Measurements from ENCODE around the gene NR5A1. TPM values are rescaled to one million over a fixed set of nuclear protein-coding genes. Genes with fewer than 3 reads are reported as not detected.

NR5A1 gene
- total RNA-seq, 1 donor from 2014 or later, result not detected

DNA sequence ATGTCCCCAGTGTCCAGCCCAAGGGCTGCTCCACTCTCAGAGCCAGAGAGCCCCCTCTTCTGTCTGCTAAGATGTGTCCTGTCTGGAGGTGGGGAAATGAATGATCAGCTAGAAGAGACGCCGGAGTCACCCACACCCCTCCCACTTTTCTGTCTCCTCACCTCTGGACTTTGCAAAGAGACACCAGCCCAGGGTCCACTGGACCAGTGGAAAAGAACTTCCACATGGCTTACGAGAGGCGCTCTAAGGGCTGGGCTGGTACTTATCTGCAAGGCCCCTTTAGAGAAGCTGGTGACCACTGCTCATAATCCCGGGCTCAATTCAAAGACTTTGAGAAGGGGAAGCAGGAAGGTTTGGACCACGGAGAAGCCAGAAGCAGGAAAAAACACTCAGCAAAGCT, 9.2 kb downstream of the NR5A1 start:
- ATAC-seq, result no peak

DNA sequence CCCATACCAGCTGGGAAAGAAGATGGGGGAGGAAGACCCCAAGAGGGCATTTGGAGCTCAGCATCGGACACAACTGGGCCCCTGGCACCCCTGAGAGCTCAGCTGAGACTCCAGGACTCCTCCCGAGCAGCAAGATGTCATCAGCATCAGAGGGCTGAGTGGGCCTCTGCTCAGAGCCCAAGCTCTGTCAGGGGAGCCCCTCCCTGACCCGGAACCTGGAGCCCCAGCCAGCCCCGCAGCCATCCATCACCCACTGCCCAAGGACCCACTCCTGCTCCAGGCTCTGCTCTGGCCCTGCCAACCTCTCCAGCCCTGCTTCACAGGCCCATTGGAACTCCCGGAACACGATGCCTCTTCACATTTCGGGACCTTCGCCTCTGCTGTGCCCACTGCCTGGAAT, 9.8 kb downstream of the NR5A1 start:
- no peak for ATAC-seq

DNA sequence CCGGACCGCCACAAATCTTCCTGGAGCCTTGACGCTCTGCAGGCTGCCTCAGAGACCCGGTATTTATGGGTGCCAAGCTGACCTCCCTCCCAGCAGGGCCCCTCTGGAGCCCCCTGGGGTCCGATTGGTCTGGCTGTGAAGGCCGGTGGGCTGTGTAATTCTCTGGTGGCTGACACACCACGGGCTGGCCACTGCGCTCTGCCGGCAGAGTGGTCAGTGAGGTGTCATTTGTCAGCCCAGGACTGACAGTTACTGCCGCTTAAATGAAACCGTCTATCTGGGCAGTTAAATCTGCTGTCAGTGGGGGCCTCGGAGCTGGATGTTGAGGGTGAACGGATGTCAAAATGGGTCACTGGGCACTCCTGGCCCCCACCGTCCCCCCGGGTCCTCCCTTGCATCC, 10.7 kb downstream of the NR5A1 start:
- no peak for ATAC-seq

DNA sequence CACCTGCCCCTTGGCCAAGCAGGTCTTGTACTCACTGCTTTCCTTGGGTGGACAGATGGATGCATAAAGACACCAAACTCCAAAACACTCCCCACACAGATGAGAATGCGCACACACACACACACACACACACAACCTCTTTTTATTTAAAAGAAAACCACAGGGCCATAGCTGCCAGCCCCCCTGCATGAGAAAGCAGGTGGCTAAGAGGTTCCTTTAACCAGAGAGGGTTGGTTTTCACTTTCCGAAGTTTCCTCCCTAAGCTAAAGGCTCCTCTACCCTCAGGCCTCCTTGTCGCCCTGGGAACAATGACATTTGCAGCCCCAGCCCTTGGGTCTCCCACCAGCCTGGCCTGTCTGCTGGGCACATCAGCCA, 11.1 kb downstream of the NR5A1 start:
- no peak for ATAC-seq

DNA sequence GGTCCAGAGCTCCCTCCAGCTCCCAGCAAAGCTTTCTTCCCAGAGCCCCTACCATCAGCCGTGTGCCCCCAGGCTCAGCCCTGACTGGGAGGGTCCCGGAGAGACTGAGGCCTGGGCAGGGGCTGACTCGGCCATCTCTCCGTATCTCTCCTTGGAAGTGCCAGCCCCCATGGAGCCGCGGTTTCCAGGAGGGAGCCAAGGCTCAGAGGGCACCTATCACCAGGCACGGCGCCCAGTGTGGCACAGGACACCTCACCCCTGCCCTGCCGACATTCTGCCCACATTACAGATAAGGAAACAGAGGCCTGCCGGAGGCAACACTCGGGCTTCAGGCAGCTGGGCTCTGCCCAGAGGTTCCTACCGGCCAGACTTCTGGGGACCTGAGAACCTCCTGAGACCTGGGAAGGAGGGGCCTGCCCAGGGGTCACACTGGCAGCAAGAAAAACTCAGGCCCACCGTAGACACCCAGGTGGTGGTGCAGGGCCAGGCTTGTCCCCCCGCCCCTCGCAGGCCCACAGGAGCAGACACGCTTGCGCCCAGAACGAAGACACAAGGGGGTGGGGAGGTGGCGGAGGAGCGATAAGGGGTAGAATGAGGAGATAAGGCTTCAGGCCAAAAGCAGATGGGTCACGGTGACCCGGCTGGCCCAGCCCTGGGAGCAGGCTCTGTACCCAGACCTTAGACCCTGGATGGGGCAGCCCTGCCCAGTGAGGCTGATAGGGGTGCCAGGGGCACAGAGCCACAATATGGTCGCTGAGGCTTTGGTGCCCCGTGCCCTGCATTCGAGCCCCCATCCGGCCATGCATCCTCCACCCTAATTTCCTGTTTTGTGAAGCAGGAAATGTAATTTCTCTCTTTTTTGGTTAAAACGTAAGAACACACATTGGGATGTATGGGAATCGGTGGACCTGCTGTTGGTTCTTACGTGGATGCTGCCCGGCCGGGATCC, 11.8 kb downstream of the NR5A1 start:
- no peak for ATAC-seq

DNA sequence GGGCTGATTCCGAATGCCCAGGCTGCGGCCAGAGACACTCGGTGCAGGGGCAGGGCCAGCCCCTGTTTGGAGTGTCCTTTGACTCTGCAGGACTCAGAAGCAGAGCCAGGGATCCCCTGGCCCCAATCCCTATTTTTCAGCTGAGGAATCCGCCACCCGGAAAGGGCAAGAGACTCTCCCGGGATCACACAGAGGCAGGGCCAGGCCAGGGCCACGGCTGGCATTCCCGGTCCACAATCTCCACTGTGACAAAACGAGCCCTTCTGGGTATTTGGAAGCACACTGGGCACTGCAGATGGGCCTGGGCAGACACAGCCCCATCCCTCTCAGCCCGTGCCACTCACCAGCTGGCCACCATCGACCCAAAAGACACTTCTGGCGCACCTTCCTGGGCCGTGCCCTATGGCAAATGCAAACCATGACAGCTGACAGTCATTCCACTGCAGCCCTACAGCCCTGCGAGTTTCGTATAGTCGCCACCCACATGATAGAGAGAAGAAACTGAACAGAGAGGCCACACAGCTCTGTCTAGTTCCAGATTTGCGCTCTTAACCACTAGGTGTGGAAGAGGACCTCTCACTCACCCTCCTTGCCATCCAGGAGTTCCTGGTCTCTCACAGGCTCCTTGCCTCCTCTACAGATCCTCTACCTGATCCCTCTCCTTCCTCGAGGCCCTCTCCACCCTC, 13.3 kb downstream of the NR5A1 start:
- no peak for ATAC-seq

DNA sequence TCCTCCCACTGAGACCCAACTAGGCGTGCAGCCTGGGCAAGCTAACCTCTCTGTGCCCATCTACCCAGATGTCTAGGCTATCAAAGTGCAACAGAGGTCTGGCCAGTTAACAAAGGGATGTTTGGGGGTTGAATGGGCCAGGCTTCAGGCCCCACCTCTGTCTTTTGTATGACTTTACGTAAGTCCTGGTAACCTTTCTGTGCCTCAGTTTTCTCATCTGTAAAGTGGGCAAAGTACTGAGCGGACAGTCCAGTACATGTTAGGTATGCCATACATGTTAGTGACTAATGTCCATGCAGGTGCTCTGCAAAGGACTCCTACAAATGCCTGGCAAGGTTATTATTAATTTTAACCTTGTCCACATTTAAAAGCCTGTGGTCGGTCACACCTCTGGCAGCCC, 14.0 kb downstream of the NR5A1 start:
- ATAC-seq, result no peak

DNA sequence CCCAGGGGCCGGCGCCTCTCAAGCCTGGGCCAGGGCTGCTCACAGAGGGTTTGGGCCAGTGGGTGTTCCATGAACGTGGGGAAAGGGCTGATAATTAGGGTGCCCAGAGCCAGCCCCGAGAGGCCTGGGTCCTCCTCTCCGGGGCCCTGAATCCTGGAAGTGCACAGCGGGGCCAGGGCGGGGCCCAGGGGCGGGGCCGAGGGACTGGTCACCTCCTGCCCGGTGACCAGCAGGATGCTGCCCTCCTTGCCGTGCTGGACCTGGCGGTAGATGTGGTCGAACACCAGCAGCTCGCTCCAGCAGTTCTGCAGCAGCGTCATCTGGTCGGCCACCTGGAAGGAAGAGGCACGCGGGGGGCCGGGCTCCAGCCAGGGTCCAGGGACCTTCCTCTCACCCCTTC, 14.4 kb downstream of the NR5A1 start:
- ATAC-seq, result no peak

DNA sequence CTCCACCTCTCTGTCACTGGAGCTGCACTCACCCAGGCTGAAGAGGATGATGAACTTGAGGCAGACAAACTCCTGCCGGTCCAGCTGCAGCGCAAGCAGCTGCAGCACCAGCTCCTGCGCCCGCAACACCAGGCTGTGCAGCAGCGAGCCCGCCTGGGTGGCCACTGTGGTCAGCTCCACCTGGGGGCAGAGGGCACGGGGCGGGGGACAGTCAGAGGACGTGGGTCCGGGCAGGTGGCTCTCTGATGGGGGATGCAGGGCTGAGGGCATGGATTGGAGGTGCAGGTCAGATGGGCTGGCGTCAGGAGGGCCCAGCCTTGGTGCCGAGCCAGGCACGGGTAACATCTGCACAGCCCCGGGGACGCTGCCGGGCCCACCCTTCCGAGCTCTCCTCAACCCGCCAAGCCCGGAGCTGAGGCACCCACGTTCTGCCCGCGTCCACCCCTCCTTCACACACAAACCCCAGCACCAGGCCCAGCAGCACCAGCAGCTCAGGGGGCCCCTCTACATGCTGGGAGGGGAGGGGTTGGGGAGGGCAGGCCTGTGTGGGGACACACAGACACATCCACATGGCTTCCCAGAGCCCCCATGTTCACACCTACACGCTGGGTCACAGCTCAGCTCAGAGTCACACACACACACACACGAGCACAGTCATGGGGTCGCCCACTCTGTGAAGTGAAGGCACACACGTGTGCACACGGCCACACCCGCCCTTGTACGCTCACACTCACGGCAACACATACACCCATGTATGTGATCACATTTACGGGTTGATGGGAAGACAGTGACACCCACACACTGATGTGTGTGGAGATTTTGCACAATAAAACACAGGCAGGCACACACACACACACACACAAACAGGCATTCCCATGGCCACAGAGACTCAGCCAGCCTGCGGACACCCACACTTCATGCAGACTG, 15.9 kb downstream of the NR5A1 start:
- no peak for ATAC-seq

DNA sequence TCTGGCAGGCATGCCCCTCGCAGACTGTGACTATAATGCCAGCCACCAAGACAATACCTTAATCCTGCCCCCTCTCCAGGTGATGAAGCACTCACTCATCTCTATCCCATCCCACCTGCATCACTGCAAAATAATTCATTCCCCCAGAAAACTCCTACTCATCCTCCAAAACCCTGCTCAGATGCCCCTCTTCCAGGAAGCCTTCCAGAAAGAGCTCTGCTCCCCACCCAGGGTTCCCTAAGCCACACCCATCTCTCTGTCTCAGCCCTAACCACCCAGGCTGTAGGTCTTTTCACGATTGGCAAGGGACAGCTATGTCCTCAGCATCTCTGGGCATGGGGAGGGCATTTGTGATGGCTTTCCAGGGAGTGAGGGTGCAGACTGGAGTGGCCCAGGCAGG, 17.2 kb downstream of the NR5A1 start:
- no peak for ATAC-seq

DNA sequence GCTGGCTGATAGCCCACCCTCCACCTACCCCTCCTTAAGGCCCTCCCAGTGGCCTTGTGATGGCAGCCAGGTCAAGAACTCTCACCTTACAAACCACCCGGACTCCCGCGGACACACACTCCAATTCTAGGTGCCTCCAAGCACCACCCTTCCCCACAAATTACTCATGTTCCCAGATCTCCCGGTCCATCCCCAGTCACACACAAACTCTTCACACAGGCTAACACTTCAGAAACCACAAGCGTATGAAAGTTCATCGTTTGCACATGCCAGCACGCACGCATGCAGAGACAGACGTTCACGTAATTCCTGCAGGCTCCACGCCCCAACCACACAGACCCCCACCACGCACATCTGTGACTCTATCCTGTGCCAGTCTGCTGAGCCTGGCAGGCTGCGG, 18.0 kb downstream of the NR5A1 start:
- no peak for ATAC-seq

DNA sequence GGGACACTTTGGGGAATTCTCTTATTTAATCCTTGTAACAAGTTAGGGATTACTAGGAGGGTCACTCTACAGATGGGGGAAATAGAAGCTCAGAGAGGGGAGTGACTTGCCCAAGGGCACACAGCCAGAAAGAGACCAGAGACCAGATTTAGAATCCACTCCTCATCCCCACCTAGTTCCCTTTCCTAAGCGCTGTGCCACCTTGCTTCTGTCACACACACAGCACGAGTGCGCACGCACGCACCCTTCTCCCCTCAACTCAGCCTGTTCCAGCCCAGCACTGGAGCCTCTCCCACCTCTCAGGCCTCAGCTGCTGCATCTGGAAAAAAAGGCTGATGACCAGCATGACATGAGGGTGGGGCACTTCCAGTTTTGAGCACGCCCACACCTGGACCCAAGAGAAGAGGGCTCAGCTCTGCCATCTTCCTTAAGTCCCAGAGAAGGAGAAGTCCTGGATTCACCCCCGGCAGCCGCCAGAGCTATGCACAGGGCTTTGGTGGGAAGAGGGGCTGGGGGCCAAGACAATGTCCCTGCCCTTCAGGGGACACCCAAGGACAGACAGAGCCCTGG, 18.5 kb downstream of the NR5A1 start:
- no peak for ATAC-seq

DNA sequence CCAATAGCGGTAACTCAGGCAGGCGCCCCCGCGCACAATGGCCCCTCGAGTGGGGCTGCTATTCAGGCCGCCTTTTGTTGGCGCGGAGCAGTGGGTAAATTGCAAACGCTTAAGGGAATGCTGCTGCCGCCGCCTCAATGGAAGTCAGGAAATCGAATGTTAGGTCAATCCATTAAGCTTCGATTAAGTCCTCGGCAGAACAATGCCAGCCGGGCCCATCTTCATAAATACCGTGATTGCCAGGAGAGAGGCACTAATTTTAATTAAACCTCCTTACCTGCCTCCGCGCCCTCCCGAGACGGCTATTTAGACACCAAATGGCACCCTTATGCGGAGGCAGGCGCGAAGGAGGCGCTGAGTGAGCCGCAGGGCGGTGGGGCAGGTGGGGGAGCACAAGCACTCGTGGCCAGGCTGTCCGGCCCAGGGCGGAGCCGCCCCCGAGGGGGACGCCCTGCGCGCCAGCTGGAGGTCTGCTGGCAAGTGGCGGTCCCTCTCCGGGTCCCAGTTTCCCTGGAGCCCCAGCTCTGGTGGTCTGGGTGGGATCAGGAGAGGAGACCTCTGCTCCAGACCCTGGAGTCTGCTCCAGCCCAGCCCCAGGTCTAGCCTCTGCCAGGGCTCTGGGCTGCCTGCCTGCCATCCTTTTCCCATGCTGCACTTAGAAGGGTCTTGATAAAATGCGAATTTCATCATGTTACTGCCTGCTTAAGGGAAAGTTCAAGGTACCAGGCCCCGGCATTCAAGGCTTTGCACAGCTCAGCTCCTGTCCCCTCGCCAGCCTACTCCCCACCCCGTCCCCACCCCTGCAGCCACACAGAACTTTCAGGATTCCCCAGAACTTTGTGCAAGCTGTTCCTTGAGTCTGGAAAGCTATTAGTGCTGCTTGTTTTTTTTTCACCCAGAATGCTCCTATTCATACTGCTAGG, 19.7 kb downstream of the NR5A1 start:
- ATAC-seq, result no peak

DNA sequence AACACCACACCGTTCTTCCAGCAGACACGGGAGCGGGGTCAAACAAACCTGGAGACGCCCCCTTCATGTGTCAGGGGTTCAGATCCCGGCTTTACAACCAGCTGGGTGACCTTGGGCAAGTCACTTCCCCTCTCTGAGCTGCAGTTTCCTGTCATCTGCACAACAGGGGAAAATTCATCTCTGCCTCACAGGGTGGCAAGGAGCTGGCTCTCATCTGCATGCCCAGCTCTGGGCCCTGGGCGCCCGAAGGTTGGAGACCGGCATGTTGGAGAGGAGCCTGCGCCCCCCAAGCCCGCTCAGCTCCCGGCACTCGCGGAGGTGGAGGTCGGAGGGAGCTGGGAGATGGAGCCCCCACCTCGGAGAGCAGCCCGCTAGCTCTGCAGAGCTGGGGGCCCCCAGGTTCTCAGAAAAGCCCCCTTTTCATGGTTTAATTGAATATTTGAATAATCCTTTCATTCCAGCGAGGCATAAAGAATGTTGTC, 20.4 kb downstream of the NR5A1 start:
- ATAC-seq, result no peak

DNA sequence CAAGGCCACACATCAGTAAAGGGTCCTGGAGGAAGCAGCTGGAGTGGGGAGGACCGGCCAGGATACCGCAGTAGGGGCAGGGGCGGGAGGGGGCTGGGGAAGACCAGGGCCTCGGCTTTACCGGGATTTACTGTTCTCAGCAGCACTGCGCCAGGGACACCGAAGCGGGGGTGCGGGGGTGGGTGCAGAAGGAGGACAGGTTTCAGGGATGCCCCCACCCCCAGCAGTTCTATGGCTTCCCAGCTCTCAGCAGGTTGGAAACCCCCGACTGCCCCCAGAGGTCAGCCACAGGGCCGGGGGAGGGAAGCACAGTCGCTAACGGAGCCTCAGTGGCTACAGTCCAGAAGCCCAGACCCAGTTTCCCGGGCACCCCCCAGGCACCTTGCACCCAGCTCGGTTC, 21.3 kb downstream of the NR5A1 start:
- ATAC-seq, result no peak

DNA sequence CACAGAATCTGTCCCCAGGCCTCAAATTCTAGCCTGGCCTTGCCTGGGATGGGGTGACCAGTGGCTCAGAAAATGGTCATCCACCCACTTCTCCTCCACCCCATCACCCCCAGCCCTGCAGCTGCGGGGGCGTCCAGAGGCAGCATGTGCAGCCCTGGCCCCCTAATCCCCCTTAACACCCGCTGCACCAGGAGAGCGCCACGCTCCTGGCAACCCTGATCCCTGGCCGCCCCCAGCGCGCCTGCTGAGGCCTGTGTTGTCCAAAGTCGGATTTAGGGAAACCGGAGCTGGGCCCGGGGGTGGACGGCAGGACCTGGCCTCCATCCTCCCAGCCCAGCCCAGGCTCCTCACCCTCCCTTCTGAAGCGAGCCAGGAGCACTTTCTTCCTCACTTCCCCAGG, 22.0 kb downstream of the NR5A1 start:
- ATAC-seq, result no peak

DNA sequence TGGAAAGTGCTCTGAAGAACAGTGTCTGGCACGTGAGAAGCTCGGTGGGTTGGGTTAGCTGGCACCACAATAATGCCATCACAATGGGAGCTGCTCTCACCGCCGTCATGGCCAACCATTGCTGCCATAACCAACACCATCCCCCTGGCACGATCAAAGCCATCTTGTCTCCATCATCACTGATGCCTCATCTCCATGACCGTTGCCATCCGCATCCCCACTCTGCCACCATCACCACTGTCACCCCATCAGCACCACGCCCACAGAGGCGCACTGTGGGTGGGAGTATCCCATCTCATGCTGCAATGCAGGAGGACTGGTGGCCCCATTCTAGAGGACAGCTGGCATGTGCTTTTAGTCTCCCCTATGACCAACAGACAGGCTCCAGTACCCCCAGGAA, 23.7 kb downstream of the NR5A1 start:
- ATAC-seq, result no peak

DNA sequence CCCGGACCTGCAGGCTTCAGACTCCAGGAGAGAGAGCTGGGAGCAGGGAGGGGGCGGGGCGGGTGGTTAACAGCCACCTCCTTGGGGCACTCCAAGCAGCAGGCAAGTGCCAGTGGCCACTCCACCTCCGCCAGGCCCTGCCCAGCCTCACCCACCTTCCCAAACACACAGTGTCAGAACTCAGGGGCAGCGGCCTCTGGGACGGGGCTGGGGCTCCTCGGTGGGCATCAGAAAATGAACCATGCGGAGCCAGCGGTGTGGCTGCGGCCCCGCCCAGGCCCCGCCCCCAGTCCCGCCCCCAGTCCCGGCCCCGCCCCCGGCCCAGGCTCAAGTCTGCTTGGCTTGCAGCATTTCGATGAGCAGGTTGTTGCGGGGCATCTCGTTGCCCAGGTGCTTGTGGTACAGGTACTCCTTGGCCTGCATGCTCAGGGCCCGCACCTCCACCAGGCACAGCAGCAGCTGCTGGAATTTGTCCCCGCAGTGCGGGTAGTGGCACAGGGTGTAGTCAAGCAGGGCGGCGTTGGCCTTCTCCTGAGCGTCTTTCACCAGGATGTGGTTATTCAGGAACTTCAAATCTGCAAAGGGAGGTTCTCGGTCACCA, 24.7 kb downstream of the NR5A1 start:
- no peak for ATAC-seq

DNA sequence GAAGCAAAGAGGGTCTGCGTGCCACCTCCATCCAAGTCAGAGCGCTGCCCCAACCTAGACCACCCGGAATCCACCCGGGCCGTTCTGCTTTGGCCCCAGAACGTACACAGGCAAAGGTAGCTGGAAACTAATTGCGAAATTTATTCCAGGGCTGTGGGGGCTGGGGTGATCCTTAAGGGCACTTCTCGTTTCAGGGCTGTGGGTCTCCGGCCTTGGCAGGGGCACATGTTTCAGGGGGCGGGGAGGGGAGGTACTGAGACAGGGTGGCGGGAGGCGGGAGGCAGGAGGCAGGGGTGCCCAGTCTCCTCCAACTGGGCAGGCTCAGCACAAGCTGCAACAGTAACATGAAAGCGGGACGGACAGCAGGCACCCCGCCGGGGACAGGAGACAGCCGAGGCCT, 26.1 kb downstream of the NR5A1 start:
- ATAC-seq, result no peak

DNA sequence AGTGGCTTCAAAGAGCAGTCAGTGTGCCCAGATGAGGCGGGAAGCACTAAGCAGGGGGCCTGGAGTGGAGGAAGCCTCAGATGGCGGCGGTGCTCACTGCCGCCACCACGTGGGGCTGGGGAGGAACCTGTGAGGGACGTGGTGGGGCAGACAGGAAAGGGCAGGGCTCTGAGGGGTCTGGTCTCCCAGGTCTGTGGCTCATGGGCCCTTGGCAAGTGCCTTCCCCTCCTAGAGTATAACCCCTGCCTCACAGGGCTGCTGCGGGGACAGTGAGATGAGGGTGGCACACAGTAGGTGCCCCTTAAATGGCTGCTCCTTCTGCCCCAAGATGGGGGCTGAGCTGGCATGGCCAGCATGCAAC, 26.6 kb downstream of the NR5A1 start:
- no peak for ATAC-seq
